GM19328 (cell line): ENCODE results near the gene SYT17.

Experiments
- ATAC-seq: cut with Tn5 transposase; IDR thresholded peaks from one replicate; pipeline ENCODE4 v1.9.1; 2021; ENCODE audit warnings: mild to moderate bottlenecking, moderate library complexity; ENCODE audit not compliant: unreplicated experiment

Gene SYT17

DNA sequence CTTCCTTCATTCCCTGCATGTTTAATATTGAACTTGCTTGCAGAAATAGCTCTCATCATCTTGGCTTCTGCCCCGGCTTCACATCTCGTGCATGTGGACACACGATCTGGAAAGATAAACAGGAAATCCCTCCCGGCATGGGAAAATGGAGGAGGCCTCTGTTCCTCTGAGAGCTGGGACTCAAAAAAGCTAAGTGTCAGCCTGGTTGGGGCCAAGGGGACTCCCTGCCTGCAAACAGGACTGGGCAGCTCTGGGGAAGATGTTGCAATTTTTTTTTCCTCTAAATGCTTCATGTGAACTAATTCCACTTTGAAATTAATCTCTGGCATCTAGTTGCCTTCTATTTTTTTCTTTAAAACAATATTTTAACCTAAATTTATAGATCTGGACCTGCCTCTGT, 29.4 kb upstream of the SYT17 start:
- ATAC-seq = no peak

DNA sequence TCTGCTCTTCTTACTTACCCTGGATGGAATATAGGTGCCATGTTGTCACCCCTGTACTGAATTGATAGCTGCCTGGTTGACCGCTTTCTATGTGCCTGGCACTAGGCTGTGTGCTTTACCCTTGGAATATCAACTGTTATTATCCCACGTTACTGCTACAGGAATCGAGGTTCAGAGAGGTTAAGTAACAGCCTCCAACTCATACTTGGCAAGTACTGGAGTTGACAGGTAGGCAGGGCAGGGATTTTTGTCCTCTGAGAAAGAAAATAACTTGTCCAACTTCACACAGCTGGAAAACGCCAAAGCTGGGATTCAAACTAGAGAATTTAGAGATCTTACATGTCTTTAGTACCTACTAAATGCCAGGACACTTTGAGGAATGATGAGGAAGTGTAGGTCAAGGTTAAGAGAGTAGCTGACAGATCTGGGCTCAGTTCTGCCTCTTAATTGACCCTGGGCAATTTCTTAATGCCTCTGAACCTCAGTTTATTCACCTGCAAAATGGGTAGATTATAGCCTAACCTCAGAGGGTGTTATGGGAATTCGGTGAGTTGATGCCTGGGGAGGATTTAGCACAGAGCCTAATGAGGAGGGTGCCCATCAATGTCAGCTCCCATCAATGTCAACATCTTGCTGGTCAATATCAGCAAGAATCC, 28.5 kb upstream of the SYT17 start:
- ATAC-seq = no peak

DNA sequence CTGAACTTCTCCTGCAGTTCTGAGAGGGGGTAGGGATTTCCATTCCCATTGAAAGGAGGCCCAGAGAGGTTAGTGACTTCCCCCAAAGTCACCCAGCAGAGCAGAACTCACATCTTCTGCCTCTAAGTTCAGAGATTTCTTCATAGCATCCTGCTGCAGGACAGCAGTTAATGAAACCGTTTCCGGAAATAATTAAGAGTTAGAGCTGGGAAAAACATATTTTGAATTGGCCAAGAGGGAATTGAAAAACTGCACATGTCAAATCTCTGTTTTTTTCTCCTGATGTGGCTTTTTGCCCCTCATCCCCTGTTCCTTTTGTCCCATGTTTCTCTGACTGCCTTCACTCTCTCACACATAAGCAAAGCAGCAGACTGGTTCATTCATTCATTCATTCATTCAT, 27.6 kb upstream of the SYT17 start:
- ATAC-seq = no peak

DNA sequence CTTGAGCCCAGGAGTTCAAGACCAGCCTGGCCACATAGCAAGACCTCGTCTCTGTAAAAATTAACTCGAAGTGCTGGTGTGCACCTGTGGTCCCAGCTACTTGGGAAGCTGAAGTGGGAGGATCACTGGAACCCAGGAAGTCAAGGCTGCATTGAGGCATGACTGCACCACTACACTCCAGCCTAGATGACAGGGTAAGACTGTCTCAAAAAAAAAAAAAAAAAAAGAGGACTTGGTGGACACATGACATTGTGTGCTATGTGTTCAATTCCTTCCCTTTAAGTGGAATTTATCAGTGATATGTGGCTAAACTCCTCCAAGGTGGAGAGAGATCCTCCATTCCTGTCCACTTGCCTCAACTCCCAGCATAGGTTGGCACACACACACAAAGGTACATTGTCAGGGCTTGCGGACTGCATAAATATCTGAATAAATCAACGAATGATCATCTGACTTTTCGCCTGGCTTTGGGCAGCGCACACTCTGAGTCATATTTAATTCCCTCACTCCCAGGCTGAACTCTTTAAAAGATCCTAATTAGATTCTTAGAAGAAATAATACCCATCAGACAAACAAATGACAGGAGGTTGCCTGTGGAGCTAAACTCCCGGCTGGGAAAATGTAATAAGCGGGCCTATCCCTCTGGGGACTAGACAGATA, 25.0 kb upstream of the SYT17 start:
- ATAC-seq = no peak

DNA sequence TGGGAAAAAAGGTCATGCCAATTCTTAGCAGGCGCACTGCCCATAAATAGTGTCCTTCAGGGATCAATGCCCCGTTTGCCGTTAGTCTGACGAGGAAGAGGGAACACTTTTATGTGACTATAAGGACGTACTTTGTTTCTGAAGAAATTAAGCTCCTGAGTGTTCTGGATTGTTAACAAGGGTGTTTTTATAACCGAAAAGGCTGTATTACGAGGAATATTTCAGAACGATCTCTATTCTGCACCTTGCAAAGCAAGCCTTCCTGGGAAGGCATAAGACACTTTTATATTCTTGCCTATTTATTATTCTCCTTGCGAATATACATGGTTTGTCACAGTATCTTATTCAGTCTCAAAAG, 24.5 kb upstream of the SYT17 start:
- no peak for ATAC-seq

DNA sequence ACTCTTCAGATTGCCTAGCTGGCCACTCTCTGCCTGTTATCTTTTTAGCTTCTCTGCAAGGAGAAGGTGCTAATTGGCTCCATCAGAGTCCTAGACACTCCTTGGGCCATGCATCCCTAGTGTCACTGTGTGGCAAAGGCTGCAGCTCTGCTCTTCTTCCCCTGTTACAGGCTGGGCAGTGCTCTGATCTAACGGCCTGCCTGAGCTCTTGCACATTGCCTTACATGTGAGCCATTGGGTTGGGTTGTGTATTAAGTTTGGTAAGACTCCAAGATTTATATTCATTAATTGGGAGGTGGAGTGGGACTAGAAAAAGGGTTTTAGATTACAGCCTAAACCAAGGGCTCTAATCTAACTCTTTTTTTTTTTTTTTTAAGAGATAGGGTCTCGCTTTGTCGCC, 23.0 kb upstream of the SYT17 start:
- no peak for ATAC-seq

DNA sequence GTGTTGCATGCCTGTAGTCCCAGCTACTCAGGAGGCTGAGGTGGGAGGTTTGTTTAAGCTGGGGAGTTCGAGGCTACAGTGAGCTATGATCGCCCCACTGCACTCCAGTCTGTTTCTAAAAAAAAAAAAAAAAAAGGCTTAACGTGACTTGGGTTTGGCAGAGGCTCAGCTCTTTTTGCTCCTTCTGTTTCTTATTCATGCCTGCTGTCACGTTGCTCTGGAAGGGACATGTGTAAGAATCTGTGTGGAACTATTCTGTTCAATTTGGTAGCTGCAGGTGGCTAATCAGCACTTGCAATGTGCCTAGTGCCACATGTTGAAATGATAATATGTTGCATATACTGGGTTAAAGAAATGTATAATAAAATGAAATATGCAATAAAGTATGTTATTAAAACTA, 20.9 kb upstream of the SYT17 start:
- ATAC-seq = no peak

DNA sequence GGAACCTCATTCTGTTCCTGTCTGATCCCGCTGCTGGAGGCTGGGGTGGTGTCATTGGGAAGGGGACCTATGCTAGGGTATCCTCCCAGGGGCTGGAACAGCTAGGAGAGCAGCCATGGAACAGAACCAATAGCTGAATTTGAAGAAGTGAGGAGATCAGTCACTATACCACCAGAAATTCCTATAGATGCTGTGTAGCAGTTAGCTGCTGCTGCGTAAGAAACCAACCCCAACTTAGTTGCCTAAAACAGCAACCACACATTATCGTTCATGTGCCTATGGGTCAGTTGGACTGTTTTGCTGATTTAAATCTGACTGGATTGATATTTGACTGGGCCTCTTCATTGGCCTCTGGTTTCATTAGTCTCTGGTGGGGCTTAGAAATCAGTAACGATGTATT, 20.4 kb upstream of the SYT17 start:
- no peak for ATAC-seq

DNA sequence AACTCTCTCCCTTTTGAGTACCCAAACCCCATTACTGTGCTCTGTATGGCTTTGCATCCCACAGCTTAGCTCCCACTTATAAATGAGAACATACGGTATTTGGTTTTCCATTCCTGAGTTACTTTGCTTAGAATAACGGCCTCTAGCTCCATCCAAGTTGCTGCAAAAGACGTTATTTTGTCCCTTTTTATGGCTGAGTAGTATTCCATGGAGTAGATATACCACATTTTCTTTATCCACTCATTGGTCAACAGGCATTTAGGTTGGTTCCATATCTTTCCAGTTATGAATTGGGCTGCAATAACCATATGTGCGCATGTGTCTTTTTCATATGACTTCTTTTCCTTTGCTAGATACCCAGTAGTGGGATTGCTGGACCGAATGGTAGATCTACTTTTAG, 19.9 kb upstream of the SYT17 start:
- no peak for ATAC-seq

DNA sequence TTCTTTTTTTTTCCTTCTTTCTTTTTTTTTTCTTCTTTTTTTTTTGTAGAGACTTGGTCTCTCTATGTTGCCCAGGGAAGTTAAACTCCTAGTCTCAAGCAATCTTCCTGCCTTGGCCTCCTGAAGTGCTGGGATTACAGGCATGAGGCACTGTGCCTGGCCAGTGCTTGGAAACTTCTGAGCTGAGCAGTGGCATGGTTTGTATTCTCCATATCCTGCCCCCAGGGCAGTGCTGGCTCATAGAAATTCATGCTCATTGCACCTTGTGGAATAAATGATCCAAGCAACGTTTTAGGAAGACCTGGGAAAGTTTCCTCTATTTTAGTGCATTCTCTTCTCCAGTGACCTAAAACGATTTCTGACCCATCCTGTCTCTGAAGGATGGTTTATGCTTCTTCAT, 16.7 kb upstream of the SYT17 start:
- no peak for ATAC-seq

DNA sequence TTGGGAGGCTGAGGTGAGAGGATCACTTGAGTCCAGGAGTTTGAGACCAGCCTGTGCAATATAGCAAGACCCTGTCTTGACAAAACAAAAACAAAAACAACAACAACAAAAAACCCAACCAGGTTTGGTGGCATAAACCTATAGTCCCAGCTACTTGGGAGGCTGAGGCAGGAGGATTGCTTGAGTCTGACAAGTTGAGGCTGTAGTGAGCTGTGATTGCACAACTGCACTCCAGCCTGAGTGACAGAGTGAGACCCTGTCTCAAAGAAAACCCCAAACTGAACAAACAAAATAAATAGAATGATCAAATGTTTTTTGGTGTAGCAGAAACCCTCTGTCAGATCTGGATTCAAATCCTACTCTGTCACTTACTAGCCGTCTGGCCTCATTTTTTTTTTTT, 16.0 kb upstream of the SYT17 start:
- ATAC-seq = no peak

DNA sequence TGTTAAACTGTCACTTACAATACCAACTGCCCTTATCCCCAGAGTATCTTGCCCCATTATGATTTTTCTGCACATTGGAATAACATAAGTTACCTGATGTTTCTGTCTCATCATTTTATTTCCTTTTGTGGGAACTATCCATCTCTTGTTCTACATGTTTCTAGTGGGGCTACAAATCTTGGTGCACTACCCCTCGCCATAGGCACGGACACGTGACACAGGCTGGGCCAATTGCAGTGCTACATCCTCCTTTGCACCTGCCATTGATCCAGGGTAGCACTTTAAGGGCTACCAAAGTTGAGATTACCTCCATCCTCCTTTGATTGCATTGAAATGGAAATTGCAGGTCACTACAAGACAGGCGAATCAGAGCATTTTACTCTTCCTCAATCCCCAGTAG, 14.2 kb upstream of the SYT17 start:
- ATAC-seq = no peak

DNA sequence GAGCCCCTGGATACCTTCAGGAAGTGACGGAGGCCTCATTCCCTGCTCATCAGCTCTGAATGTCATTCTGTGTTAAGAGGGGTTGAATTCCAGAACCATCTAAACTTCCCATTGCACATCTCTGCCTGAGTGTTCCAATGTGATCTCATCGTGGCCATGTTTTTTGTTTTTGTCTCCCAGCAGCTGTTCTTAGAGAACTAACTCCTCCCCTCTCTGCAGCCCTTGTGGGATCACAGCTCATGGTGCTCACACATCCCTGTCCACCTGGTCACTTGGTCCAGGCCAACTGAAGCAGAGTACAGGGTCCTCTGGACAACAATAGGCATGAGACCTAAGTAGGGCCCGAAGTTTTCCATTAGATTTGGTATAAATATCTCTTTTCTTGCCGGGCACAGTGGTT, 6.0 kb upstream of the SYT17 start:
- no peak for ATAC-seq

DNA sequence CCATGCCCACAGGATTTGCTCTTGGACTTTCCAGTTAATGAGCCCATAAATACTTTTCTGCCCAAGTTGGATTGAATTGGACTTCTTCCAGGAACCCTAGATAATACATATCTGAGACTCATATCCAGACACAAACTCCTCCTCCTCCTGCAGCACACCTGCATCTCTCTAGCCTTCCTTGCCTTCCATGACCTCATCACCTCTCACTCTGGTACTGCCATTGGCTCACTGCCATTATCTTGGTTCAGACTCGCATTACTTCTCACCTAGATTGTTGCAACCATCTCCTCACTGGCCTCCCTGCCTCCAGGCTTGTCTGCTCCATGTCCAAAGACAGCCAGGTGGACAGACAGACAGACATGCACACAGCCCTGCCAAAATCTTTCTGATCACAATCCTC, 4.8 kb upstream of the SYT17 start:
- ATAC-seq = no peak

DNA sequence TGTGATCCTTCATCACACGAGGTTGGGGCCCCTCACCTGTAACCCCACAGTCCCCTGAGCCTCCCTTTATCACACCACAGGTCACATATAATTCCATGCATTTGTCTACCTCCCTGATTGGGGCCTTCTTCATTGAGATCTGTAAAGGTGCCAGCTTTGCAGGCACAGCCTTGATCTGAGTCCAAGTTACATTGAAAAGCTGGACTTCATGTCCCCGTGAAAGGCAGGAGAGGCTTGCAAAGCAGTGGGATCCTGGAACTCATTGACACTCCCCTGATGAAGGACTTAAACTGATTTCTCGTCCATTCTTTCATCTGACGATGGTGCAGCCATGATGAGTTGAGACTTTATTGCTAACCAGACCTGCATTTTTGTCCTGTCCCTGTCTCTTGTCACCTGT, 3.8 kb upstream of the SYT17 start:
- no peak for ATAC-seq

DNA sequence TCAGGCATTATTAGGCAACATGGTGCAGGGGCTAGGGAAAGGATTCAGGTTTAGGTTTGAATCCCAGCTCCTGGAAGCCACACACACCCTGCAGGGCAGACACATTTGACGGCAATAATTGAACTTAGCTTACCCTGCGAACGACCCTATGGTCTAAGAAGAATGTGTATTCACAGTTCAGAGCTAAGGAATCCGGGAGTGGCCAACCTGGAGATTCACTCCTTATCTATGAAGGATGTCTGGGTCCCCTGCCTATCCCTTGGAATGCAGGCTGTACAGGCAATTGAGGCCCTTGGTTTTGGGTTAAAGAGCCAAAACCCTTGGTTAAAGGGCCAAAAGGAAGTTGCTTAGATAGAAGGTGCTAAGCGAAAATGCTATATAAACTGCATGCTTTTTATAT, 2.9 kb upstream of the SYT17 start:
- ATAC-seq = no peak

DNA sequence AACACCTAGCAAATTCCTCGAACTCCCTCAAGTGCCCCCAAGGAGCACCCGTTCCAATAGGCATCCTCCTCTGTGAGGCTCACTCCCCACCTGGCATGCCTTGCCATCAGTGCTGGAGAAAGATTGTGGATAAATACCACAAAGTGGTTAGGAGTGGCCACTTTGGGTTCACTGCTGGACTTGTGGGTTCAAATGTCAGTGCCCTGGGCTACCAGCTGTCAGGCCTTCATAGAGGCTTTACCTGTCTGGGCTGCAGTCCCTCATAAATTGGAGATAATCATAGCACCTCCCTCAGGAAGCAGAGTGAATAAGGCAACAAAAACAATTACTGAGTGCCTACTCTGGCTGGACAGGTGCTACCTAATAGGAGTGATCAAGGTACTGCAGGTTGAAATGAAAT, 1.5 kb upstream of the SYT17 start:
- ATAC-seq = no peak

DNA sequence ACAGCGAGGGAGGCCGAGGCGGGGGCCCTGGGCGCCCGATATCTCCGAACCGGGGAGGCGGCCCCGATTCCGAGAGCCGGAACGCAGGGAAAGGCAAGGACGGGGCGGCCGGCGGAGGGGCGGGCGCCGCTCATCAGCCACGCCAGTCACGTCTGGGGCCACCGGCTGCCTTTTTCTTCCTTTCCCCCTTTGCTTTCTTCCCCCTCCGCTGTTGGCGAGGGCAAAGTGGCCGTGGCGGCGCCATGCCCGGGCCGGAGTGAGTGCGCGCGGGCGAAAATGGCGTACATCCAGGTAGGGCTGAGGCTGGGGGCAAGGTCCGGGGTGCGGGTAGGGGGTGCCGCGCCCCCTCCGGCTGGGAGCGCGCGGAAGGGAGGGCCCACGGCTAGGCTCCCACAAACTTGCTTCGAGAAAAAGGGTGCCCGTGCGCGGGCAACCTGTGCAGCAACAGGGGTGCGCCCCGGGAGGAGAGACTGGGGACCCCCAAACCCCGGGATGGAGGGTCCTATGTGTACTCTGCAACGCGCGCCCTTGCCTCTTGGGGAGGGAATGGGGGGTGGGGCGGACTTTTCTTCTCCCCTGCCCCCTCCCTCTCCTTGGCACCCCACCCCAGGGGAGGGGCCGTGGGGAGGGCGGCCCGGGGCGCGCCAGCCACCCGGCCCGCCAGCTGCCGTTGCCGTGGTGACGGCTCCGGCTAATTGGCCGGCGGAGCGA, 486 bp downstream of the SYT17 start:
- no peak for ATAC-seq

DNA sequence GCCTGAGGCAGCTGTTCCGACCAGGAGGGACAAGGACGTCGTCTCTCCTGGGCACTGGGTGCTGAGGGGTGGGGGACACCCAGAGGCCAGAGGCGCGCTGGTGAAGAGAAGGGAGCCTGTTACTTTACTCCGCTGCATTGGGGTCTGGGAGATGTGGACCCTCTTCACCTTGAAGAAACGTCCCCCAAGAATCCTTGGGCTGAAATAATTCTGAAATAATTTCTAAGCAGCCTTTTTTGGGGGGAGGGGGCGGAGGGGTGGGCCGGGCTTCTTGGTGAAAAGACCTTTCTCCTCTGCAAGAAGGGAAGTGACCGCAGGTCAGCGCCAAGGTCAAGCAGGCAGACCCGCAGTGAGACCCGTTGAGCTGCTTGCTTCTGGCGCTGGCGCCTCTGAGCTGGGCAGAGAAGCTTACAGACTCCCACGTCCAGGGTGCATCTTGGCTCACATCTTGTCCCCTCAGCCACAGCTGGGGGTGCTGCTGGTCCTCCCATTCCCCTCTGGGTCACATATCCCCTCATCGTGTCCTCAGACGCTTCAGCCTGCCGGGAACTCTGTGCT, 1.1 kb downstream of the SYT17 start:
- no peak for ATAC-seq

DNA sequence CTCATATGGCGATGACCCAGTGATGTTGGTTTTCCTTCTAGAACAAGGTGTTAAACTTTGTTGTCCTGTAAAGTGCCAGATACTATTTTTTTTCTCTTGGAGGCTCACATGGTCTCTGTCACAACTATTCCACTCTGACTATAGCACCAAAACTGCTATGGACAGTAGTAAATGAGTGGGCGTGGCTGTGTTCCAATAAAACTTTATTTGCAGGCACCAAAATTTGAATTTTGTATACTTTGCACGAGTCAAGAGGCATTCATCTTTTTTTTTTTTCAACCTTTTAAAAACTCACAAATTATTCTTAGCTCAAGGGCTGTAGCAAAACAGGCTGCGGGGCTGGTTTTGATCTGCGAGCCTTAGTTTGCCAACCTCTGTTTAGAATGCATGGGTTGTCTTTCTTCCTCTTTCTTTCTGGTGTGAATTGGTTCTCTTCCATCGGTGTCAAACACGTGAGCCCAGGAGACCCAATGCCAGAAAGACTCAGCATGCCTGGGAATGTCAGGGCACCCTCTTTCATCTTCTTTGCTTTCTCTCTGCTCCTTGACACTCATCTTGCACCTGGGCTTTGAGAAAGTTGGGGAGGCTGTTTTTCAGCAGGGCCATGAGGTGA, 2.1 kb downstream of the SYT17 start:
- ATAC-seq = no peak

DNA sequence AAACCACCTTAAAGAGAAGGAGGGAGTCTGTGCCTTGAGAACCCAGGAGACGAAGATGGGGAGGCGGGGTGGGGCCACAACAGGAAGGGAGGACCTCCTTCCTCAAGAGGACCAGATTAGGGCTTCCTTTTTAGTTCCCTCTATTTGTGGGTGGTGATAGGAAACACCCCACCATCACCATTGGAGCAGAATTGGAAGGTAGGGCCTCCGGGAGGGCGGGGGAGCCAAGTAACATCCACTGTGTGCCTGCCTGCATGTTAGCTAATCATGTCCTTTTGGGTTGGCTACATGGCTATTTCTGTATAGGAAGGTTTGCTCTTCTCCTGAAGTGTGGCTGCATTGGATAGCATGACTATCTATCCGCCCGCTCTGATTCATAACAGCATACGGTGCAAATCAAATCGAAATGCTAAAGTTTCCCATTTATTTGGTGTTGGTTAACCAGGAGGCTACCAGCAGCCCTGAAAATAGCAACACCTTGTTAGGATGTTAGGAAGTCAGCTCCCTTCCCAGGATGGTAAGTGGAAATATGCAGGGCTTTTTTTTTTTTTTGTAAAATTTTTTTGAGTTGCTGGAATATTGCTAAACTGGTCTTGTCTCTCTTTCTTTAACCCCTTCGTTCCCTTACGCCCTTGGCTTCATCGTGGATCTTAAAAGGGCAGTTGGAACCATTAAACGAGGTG, 4.2 kb downstream of the SYT17 start:
- ATAC-seq = no peak
